Stimulated activated CD4-positive, alpha-beta T cell treated with anti-CD3 and anti-CD28 coated beads, Interleukin-1b, Interleukin-23, amount 100 ng/mL, for 24 hours (primary cell): ENCODE results near the gene CCDC80.
A peak's percentile ranks its signal among the peaks of the same experiment; 100 is the strongest.
"Not testable (repeated sequence)": the region's sequence is repeated elsewhere in the genome, so short reads cannot be mapped to it uniquely, and the experiment has no call there.

Experiments
- DNase-seq, 4 experiments: peaks; one replicate each; pipeline ENCODE4 v3.0.0-alpha.2; 2020; ENCODE audit warnings: low read depth in 4 of 4, low spot score in 1 of 4

CCDC80 gene

DNA sequence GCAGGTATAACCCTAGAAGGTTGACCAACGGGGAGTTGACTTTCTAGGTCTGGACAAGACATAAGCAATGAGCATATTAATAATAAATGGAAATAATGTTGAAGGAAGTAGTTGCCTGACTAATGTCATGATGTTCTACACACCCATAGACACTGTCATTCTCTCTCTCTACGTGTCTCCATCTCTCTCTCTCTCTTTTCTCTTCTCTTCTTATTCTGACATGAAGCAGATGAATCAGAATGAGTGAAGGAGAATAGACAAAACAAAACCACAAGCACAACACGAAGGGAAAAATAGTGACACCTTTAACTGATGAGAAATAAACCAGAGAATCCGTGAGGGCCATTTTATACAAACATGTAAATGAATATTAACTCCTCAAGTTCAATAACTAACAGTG is 26.7 kb upstream of the CCDC80 start:
- DNase-seq = no peak

DNA sequence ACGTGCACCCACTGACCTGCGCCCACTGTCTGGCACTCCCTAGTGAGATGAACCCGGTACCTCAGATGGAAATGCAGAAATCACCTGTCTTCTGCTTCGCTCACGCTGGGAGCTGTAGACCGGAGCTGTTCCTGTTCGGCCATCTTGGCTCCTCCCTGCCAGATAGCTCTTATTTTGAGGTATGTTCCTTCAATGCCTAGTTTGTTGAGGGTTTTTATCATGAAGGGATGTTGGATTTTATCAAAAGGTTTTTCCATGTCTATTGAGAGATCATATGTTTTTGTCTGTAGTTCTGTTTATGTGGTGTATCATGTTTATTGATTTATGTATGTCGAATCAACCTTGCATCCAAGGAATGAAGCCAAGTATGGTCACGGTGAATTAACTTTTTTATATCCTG is 24.1 kb upstream of the CCDC80 start:
- not testable (repeated sequence) for DNase-seq

DNA sequence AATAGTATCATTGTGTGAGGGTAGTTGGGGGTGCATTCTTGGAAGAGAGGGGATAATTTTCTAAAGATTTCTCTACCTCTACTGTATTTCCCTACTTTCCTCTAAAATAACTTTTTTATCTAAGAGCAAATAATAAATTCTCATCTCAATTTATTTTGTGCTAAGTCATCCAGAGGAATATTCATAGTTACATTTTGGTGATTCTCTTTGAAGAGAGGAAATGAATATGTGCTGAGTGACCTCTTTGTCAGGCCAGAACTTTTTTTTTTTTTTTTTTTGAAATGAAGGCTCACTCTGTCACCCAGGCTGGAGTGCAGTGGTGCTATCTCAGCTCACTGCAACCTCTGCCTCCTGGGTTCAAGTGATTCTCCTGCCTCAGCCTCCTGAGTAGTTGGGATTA is 15.1 kb upstream of the CCDC80 start:
- DNase-seq = no peak

DNA sequence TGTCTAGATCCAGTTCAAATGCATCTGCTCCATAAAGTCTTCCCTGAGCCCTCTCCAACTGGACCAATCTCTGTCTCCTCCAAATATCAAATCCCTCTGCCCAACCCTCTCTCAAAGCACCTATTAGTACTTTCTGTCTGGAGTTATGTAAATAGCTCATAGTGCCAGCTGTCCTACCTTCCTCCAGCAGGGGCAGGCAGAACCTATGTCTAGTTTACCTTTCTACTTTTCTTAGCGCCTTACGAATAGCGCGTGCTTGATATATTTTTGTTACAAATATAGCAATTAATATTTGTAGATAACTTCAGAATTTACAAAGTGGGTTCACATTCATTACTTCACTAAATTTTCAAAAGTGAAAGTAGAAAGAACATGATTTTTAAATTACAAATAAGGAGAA is 14.0 kb upstream of the CCDC80 start:
- DNase-seq = no peak

DNA sequence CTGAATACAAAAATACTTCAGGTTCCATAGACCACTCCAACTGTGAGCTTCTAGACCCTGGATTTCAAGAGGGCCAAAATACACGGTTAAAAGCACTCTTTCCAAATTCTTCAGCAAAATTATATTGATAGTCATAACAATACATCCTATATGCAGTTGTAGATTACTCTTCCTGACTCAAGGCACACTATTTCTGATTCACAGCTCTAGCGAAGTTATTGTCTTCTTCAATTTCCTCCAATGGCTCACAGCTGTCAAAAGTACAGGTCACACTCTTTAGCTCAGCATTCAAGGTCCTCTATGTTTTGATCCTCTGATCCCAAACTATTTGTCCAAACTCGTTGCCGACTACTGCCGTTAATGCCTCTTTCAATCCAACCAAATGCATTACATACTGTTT is 13.5 kb upstream of the CCDC80 start:
- no peak for DNase-seq

DNA sequence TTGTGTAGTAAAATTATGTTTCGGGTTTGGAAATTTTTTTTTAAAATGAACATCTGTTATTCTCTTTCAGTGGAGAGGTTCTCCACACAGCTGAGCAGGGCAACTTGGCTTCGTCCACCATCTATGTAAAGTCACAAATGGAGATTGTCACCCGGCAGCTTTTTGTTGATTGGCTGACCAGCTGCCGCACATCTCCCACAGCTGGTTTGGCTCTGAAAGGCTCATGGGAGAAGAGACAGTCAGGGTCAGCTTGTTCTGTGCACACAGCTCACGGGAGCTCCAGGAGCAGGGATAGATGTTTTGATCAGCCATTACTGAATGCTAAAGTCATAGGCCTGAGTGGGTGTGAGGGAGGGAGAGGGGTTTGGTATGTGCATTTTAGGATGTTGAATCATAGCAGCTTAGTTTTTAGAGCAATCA is 12.9 kb upstream of the CCDC80 start:
- DNase-seq = no peak

DNA sequence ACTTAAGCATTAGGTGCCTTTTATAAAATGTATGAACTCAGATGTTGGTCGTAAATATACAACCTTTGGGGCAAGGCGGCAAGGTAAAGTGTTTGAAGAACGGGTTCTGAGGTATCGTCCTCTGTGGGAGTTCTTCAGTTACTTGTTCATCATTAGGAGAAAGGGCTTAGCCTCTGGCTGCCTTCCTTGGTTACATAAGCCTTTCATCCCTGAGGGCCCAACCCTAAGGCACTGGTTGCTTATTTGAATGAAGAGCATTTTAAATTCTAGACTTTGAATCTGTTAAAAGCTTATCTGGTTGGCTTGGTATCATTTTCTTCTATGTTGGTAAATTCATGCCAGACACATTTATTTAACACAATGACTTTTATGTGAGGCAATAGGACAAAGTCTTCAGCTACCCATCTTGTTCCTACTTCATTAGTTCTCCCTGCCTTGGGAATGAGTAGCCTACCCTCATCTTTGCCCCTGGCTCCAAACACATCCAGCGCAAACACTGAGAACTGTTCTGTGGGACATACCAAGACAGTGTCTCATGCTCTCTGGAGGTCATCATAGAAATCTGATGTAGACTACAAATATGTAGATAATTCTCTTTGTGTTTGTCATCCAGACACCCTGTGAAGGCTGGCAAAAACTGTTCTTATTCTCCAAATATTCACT is 12.4 kb upstream of the CCDC80 start:
- DNase-seq = no peak

DNA sequence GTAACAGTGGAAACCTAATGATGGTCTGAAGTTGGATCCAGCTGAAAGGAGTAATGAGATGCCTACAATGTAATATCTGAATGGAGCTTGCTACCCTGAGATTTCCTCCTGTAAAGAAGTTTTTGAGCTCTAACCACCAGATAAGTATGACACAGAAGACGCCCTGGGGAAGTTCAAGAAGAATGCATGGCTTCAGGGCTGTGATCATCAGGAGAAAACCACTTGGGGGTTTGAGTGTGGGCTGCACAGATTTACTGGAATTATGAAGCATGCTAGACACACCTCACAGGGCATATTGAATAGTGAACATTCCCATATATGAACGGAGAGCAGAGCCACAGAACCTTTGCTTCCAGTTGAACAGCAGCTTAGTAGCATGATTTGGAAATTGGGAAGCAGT is 10.6 kb upstream of the CCDC80 start:
- DNase-seq = no peak

DNA sequence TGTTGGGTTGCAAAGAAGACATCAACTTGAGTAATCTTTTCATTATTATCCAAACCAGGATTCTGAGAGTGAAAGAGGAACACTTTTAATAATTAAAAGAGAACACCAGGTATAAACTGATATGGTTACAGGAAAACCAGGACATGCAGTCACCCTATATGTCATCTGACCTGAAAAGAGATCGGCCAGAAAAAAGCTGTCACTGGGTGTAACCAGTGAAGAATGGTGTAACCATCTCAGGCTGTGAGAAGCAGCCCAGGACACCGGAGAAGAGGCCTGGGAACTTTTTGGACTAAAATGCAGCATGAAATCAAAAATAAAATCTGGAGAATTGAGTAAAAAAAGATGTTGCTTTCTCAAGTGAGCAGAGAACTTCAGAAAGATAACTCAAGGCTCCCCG is 10.1 kb upstream of the CCDC80 start:
- no peak for DNase-seq

DNA sequence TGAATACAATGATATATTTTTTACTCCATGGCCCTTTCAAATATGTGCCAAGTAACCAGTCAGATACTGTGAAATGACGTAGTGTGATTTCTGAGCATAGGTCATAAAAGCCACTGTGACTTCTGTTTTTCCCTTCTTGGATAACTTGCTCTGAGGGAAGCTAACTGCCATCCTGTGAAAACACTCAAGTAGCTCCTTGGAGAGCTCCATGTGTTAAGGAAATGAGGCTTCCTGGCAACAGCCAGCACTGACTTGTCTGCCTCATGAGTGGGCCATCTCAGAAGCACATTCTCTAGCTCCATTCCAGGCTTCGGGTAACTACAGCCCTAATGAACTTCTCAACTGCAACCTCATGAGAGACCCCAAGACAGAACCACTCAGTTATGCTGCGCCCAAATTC is 9.5 kb upstream of the CCDC80 start:
- DNase-seq = no peak

DNA sequence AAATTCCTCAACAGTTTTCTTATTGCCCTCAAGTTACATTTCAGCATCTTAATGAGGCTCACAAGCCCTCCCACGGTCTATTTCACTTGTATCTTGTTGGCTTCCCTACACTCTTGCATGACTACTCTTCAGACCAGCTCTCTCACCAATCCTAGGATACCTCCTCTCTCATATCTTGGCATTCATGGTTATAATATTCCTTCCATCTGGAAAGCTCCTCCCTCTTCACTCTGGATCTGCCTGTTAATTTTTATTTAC is 8.5 kb upstream of the CCDC80 start:
- no peak for DNase-seq

DNA sequence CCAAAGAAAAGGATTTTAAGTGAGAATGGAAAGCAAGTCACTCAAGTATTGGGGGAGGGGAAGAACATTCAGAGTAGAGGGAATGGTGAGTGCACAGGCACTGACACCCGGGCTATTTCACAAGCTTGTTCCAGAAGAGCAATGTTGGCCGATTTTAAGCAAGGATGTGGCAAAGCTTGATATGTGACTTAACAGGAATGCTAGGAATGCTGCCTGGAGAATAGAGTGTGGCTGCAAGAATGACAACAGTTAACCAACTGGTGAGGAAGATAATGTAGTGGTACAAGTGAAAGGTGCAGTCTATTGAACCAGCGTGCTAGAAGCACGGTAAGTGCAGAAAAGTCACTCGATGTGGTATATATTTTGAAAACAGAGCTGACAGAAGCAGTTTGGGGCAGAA is 6.2 kb upstream of the CCDC80 start:
- no peak for DNase-seq

DNA sequence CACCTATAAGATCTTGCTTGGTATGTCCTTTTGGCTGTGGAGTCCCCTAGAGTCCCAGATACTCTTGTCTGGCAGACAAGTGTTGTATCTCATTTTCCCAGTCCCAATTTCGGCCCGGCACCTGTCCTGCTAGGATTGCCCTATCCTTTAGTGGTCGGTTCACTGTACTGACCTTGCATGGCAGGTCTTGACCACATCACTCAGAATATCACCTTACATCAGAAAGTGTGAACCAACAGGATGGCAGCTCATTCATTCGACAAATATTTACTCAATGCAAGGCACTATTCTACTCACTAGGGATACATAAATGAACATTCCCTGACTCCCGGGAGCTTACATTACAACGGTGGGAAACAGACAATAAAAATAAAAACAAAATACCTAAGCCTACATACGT is 5.7 kb upstream of the CCDC80 start:
- no peak for DNase-seq

DNA sequence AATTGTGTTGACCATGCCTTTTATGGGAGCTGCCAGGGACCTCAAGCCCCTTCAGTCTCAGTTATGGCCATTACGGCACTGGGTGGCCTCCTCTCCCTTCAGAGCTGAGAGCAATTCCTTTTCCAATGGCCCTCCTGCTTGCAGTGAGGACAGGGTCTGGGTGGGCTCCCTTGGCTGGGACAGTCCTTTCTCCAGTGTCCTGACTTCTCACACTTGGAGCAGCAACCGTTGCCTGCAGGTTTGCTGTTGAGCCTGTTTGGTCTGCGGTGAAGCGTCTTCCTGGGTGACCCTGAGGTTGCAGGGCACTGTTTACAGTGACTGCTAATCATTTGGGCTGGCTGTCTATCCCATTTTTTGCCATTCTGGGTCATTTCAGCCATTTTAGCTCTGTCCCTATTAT is 3.5 kb upstream of the CCDC80 start:
- no peak for DNase-seq

DNA sequence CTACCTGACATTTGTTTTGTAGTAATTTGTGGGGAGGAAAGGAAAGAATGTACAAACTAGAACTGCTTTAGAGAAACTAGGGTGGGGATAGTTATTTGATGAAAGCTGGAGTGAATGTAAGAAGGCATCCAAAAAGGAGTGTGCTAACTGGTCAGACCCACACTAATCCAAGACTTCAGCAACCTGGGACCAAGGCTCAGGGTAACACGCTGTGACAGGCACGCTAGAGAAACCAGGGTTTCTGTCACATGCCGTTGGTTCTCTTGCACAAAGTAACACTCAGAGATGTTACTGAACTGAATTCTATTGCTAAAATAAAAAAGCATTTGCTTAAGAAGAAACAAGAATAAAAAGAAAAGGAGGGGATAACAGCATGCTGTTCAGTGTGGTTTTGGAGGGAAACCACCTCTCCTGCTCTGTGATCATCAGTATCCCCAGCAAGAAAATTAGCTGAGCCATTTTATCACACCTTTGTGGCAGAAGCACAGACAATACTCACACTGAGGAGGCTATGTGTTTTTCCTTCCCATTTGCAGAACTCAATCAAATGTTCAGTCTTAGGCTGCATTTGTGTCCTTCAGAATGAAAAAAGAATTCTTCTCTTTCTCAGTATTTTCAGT is 2.8 kb upstream of the CCDC80 start:
- DNase-seq = no peak

DNA sequence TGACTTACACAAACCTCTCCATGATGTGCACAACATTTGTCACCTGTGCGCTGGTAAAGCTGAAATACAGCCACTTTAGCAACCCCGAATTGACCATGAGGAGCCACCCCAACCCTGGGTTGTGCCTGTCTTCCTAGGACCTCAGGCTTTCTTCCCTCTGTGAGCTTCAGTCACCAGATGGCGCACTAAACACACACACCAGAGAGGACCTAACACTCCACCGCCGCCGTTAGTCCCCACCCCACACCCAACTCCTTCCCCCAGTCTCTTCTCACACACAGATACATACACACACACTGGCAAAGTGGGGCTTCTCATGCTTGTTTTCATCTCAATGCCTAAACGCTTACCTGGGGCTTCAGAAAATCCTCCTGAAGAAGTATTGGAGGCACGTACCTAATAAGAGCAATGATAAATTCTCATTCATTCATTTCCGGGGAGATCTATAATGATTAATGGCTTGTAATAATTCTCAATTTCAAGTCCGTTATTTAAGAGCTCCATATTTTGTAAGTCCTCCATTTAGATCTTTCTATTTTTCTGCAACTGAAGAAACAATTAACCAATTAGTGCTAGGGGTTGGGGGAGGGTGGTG is 2.1 kb upstream of the CCDC80 start:
- peak; percentile 65 to 66 (median 66) for DNase-seq

DNA sequence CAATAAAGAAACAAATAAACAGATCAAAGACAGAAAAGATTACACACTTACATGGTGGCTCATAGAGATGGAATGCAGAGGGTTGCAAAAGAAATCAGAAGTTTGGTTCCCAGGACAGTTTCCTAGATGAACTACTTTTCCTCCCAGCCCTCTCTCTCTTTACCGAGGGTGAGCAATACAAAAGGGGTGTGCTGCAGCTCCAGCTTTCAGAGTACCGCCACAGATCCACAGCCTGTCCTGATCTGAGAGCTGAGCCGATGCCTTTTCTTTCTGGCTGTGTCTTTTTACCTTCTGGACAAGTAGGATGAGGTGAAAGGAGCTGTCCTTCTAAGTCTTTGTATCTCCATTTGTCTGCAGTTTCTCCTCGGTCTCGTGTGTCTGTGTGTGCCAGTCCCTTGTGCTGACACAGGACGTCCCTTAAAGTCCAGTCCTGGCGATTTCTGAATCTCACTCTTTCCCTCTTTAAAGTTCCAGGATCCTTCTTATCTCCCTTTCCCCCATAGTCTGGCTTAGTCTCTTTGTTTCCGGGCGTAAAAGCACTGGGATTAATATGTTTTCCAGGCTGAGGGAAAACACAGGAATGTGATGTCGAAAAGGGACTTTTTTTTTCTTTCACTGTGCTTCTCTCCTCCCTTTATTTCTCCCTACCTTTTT is 540 bp downstream of the CCDC80 start:
- no peak for DNase-seq

DNA sequence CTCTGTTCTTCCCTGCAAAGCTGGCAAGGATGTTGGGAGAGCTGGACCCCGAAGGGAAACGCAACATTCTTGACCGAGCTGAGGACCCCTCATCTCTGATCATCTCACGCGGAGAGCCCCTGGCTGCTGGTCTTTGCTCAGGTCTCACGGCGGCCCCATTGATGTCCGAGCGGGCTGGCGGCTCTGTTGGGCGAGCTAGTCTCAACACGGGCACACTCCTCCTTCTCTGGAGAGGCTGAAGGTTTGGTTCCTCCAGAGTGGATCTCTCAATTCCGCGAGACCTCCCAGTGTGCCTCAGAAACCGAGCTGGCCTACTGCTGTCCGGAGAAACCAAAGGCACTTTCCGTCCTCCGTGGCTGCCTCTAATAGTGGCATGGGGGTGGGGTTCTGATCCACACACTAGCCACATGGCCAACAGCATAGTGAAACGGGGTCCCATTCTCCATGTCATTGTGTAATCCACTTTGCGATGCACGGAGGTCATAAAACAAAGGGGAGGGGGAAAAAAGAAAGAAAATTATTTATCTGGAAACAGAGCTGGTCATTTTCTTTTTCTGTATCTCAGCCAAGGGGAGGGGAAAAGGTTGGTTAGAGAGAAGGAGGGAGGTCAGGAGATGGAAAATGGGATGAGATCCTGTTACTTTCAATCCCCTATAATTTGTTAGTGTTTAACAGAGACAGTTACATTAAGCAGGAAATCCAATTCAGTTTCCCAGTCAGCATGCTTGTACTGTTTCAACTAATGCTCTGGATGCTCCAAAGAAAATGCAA is 1.3 kb downstream of the CCDC80 start:
- no peak for DNase-seq

DNA sequence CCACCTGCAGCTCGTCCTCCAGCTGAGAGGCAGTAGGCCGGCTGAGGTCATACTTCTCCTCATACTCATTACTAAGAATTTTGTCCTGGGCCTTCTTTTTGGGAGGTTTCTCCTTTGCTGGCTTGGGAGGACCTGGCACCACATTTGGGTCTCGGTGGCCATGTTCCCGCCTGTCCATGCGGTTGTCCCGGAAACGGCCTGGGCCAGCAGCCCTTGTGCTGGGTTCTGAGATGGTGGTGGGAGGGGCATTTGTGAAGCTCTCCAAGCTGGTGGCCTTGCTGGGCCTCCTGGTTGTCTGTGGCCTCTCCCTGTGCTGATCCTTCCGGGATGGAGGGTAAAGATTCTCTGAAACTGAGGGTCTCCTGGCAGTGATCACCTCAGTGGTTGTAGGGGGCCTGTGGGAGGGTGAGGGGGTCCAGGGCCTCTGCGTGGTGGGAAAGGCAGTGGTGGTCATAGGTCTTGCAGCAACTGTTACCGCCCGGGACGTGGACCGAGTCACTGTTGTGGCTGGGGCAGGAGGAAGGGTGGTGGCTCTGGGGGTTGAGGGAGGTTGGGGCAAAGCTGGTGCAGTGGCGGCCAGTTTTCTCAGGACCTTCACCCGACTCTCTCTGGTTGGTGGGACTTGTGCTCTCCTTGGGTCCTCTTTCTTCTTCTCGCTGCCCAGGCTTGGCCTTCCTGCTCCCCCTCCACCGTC is 2.5 kb downstream of the CCDC80 start:
- DNase-seq = no peak

DNA sequence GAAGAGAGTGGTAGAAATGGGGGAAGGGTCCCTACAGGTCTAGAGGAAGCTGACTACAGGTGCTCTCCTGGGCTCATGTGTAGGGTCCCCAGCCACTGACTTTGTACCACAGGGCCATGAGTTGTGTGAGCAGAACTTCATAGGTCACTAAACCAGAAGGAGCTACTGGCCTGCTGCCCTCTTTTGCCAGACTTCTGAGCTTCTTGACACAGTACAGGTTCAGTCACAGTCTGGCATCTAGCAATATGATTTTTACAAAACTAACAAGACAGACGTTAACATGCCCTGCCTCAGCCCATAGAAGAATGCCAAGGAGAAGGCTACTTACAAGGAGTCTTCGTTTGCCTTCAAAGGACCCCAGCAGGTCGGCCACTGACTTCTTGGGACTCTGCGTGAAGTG is 3.2 kb downstream of the CCDC80 start:
- DNase-seq = no peak

DNA sequence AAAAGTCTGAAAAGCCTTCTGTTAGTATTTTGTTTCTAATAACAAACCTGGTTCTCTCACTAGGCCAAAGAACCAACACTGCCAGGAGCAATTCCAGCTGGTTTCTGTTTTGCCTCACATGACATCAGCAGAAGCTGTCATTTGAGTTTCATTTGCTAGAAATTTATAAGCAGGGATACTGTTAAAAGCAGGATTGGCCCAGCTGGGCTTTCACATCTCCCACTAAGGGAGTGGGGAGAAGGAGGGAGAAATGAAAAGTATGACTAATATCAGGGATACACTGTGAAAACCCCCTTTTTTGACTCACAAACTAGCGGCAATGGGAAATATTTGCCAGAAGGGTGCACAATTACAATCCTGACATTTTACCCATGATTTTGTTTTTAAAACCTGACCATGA is 5.3 kb downstream of the CCDC80 start:
- no peak for DNase-seq
